ENCODE results near the gene GNAT2. TPM values are rescaled to one million over a fixed set of nuclear protein-coding genes. Genes with fewer than 3 reads are reported as not detected.
"Not testable (repeated sequence)": the region's sequence is repeated elsewhere in the genome, so short reads cannot be mapped to it uniquely, and the experiment has no call there.

The GNAT2 gene
- total RNA-seq, 1 donor from 2014 or later = not detected

GRCh38 chr1:109661391-109661790, 42.0 kb upstream of the GNAT2 start:
- TF ChIP-seq CTCF (IDR thresholded peaks at IDR 0.05; ENCODE audit: partially characterized antibody, unreplicated experiment) = no peak
- Mint-ChIP-seq H3K36me3 (ENCODE audit: unreplicated experiment) (peaks cover 3% of the 10 kb centered on the region), H3K4me3 (ENCODE audit: unreplicated experiment) (no peak overlapping the region), H3K4me1 (ENCODE audit: low read depth, unreplicated experiment) (peaks cover 30% of the 10 kb centered on the region), H3K27me3 (ENCODE audit: unreplicated experiment) (peaks cover 2% of the 10 kb centered on the region), H3K9me3 (ENCODE audit: unreplicated experiment) (peaks cover 5% of the 10 kb centered on the region), H3K27ac (ENCODE audit: unreplicated experiment) (no peak overlapping the region)
- DNase-seq = no peak

GRCh38 chr1:109660691-109661026, 41.2 kb upstream of the GNAT2 start:
- not testable (repeated sequence) for H3K27ac Mint-ChIP-seq (ENCODE audit: unreplicated experiment); H3K4me3 Mint-ChIP-seq (ENCODE audit: unreplicated experiment); DNase-seq; H3K9me3 Mint-ChIP-seq (ENCODE audit: unreplicated experiment); H3K36me3 Mint-ChIP-seq (ENCODE audit: unreplicated experiment); H3K27me3 Mint-ChIP-seq (ENCODE audit: unreplicated experiment)
- H3K4me1 Mint-ChIP-seq (ENCODE audit: low read depth, unreplicated experiment) = peaks cover 30% of the 10 kb centered on the region

DNA sequence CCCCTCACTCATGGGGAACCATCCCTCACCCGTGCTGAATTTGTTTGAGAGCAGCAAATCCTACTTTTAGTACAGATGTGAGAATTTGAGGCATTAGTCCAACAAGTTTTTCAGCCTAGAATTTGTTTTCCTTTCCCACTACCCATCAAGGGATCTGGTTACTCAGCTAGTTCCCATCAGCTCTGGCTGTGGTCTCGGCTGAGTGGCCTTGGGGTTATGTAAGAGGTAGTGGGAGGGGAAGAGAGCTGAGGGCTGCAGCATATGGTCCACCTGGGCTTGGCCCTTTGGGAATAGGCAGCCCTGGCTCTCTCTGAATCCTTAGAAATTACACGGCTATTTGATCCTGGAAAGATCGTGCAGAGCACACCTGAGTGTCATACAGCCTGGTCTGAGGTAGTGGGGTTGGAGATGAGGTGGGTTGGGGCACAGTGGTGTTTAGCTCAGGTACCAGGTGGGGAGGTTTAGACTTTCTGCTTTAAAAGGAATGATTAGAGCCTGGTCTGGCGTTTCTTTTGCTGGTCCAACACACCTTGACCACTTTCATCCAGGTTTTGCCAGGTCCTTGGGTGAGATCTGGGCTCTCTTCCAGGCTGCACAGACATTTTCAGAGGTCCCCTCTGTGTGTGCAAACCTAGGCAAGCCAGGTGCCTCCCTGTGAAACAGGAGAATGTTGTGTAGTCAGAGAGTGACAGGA, 40.7 kb upstream of the GNAT2 start:
- TF ChIP-seq CTCF (IDR thresholded peaks at IDR 0.05; ENCODE audit: partially characterized antibody, unreplicated experiment) = no peak
- no peak for DNase-seq
- peaks cover 2% of the 10 kb centered on the region for H3K27me3 Mint-ChIP-seq (ENCODE audit: unreplicated experiment)
- H3K36me3 Mint-ChIP-seq (ENCODE audit: unreplicated experiment) = peaks cover 3% of the 10 kb centered on the region
- peak overlapping the region; percentile 57 for H3K4me3 Mint-ChIP-seq (ENCODE audit: unreplicated experiment)
- H3K27ac Mint-ChIP-seq (ENCODE audit: unreplicated experiment) = peak overlapping the region; percentile 31
- peaks cover 30% of the 10 kb centered on the region for H3K4me1 Mint-ChIP-seq (ENCODE audit: low read depth, unreplicated experiment)
- H3K9me3 Mint-ChIP-seq (ENCODE audit: unreplicated experiment) = peaks cover 5% of the 10 kb centered on the region

DNA sequence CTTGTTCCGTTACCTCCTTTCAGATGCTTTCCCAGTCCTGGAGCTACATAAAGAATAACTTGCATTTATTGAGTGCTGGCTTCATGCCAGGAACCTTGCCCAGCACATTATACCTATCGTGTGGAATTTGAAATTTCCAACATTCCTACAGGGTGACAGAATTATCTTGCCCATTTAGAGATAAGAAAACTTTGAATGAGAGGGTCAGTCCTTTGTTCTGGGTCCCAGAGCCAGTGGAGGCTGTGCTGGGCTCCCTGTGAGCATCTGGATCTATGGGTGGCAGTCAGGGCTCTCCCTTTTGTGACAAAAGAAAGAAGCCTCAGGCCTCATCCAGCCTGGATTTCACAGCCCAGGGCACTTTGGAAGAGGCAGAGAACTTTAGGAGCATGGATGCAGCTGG, 39.7 kb upstream of the GNAT2 start:
- peaks cover 5% of the 10 kb centered on the region for H3K27me3 Mint-ChIP-seq (ENCODE audit: unreplicated experiment)
- no peak for TF ChIP-seq CTCF (IDR thresholded peaks at IDR 0.05; ENCODE audit: partially characterized antibody, unreplicated experiment)
- peak overlapping the region; percentile 32 for H3K4me3 Mint-ChIP-seq (ENCODE audit: unreplicated experiment)
- H3K9me3 Mint-ChIP-seq (ENCODE audit: unreplicated experiment) = peaks cover 5% of the 10 kb centered on the region
- DNase-seq = no peak
- H3K36me3 Mint-ChIP-seq (ENCODE audit: unreplicated experiment) = peaks cover 3% of the 10 kb centered on the region
- peaks cover 33% of the 10 kb centered on the region for H3K4me1 Mint-ChIP-seq (ENCODE audit: low read depth, unreplicated experiment)
- H3K27ac Mint-ChIP-seq (ENCODE audit: unreplicated experiment) = no peak overlapping the region

GRCh38 chr1:109658533-109659042, 39.2 kb upstream of the GNAT2 start:
- TF ChIP-seq CTCF (IDR thresholded peaks at IDR 0.05; ENCODE audit: partially characterized antibody, unreplicated experiment) = no peak
- peaks cover 33% of the 10 kb centered on the region for H3K4me1 Mint-ChIP-seq (ENCODE audit: low read depth, unreplicated experiment)
- peaks cover 5% of the 10 kb centered on the region for H3K9me3 Mint-ChIP-seq (ENCODE audit: unreplicated experiment)
- peak overlapping the region; percentile 55 for H3K27ac Mint-ChIP-seq (ENCODE audit: unreplicated experiment)
- peaks cover 5% of the 10 kb centered on the region for H3K27me3 Mint-ChIP-seq (ENCODE audit: unreplicated experiment)
- H3K36me3 Mint-ChIP-seq (ENCODE audit: unreplicated experiment) = peaks cover 3% of the 10 kb centered on the region
- H3K4me3 Mint-ChIP-seq (ENCODE audit: unreplicated experiment) = peak overlapping the region; percentile 32
- DNase-seq = no peak

All from glutamatergic neuron (in vitro differentiated cells).